HEK293 (cell line): ENCODE results near the gene DHRS3.

Experiments
- BCL11A ChIP-seq: fragments of 450-650 bp; formaldehyde crosslinking; IDR thresholded peaks from 2 replicates; pipeline ENCODE4 v1.5.1; 2016; ENCODE audit warnings: low read depth, missing biosample characterization, missing genetic modification characterization
- BCL11B ChIP-seq: fragments of 450-650 bp; formaldehyde crosslinking; IDR thresholded peaks from 2 replicates; pipeline ENCODE4 v1.5.1; 2016; ENCODE audit warnings: low read depth, missing biosample characterization, missing genetic modification characterization
- KLF9 ChIP-seq: fragments of 450-650 bp; formaldehyde crosslinking; IDR thresholded peaks from 2 replicates; pipeline ENCODE4 v1.5.1; 2016; ENCODE audit warnings: missing biosample characterization, missing genetic modification characterization, low read depth
- MYNN ChIP-seq: fragments of 450-650 bp; formaldehyde crosslinking; IDR thresholded peaks from 2 replicates; pipeline ENCODE4 v1.5.1; 2016; ENCODE audit warnings: missing biosample characterization, missing genetic modification characterization, borderline replicate concordance
- PRDM2 ChIP-seq: fragments of 450-650 bp; formaldehyde crosslinking; IDR thresholded peaks from 2 replicates; pipeline ENCODE4 v1.5.1; 2016; ENCODE audit warnings: missing biosample characterization, missing genetic modification characterization, borderline replicate concordance
- TSHZ1 ChIP-seq: fragments of 450-650 bp; formaldehyde crosslinking; IDR thresholded peaks from 2 replicates; pipeline ENCODE4 v1.5.1; 2016; ENCODE audit warnings: missing biosample characterization, missing genetic modification characterization, borderline replicate concordance
- ZBTB10 ChIP-seq: fragments of 450-650 bp; formaldehyde crosslinking; IDR thresholded peaks from 2 replicates; pipeline ENCODE4 v1.5.1; 2016; ENCODE audit warnings: missing biosample characterization, missing genetic modification characterization
- ZFHX2 ChIP-seq: fragments of 450-650 bp; formaldehyde crosslinking; conservative IDR thresholded peaks from 2 replicates; pipeline ENCODE4 v1.5.1; 2016; ENCODE audit warnings: missing biosample characterization, missing genetic modification characterization
- ZNF114 ChIP-seq: fragments of 450-650 bp; formaldehyde crosslinking; IDR thresholded peaks from 2 replicates; pipeline ENCODE4 v1.5.0; 2017; ENCODE audit warnings: missing biosample characterization, missing genetic modification characterization
- ZNF19 ChIP-seq: fragments of 450-650 bp; formaldehyde crosslinking; IDR thresholded peaks from 2 replicates; pipeline ENCODE4; 2016; ENCODE audit warnings: missing biosample characterization, missing genetic modification characterization, low read depth
- ZNF211 ChIP-seq: fragments of 450-650 bp; formaldehyde crosslinking; IDR thresholded peaks from 2 replicates; pipeline ENCODE4 v1.5.1; 2016; ENCODE audit warnings: low read depth, missing biosample characterization, missing genetic modification characterization
- ZNF404 ChIP-seq: fragments of 450-650 bp; formaldehyde crosslinking; IDR thresholded peaks from 2 replicates; pipeline ENCODE4 v1.5.1; 2017; ENCODE audit warnings: missing biosample characterization, missing genetic modification characterization
- ZNF521 ChIP-seq: fragments of 450-650 bp; formaldehyde crosslinking; IDR thresholded peaks from 2 replicates; pipeline ENCODE4 v1.5.1; 2017; ENCODE audit warnings: missing biosample characterization, mild to moderate bottlenecking, missing genetic modification characterization
- ZNF544 ChIP-seq: fragments of 450-650 bp; formaldehyde crosslinking; IDR thresholded peaks from 2 replicates; pipeline ENCODE4 v1.5.0; 2017; ENCODE audit warnings: missing biosample characterization, missing genetic modification characterization
- ZNF585B ChIP-seq: fragments of 450-650 bp; formaldehyde crosslinking; IDR thresholded peaks from 2 replicates; pipeline ENCODE4 v1.5.1; 2016; ENCODE audit warnings: missing biosample characterization, missing genetic modification characterization
- ZNF654 ChIP-seq: fragments of 450-650 bp; formaldehyde crosslinking; IDR thresholded peaks from 2 replicates; pipeline ENCODE4 v1.5.1; 2016; ENCODE audit warnings: low read depth, missing biosample characterization, missing genetic modification characterization
- ZNF664 ChIP-seq: fragments of 450-650 bp; formaldehyde crosslinking; IDR thresholded peaks from 2 replicates; pipeline ENCODE4 v1.5.1; 2016; ENCODE audit warnings: missing biosample characterization, missing genetic modification characterization
- ZNF76 ChIP-seq: fragments of 450-650 bp; formaldehyde crosslinking; IDR thresholded peaks from 2 replicates; pipeline ENCODE4; 2016; ENCODE audit warnings: low read depth, missing biosample characterization, missing genetic modification characterization, borderline replicate concordance
- ZNF792 ChIP-seq: fragments of 450-650 bp; formaldehyde crosslinking; IDR thresholded peaks from 2 replicates; pipeline ENCODE4 v1.5.1; 2016; ENCODE audit warnings: missing biosample characterization, missing genetic modification characterization
- ZXDB ChIP-seq: fragments of 450-650 bp; formaldehyde crosslinking; IDR thresholded peaks from 2 replicates; pipeline ENCODE4 v1.5.1; 2016; ENCODE audit warnings: missing biosample characterization, missing genetic modification characterization

Gene DHRS3

GRCh38 chr1:12552951-12553921 is 64.8 kb downstream of the DHRS3 start (continued):
- TF ChIP-seq TSHZ1 (tag by site-specific recombination), result no peak
- no peak for TF ChIP-seq ZNF211 (tag by site-specific recombination)
- TF ChIP-seq ZNF521 (tag by site-specific recombination), result no peak
- TF ChIP-seq ZNF76 (tag by site-specific recombination), result no peak
- TF ChIP-seq ZNF114, result no peak
- no peak for TF ChIP-seq MYNN (tag by site-specific recombination)
- TF ChIP-seq ZNF654, result no peak
- no peak for TF ChIP-seq ZNF544 (tag by site-specific recombination)
- no peak for TF ChIP-seq PRDM2
- TF ChIP-seq KLF9 (tag by site-specific recombination), result no peak
- no peak for TF ChIP-seq ZBTB10 (tag by site-specific recombination)
- TF ChIP-seq ZNF585B (tag by site-specific recombination), result no peak
- no peak for TF ChIP-seq ZNF404 (tag by site-specific recombination)
- TF ChIP-seq BCL11A (tag by site-specific recombination), result no peak
- TF ChIP-seq ZFHX2 (tag by site-specific recombination), result peak; percentile 16; the same call in 1 of the 2 replicates
- no peak for TF ChIP-seq ZNF792
- no peak for TF ChIP-seq BCL11B (tag by site-specific recombination)
- no peak for TF ChIP-seq ZNF664
- no peak for TF ChIP-seq ZNF19 (tag by site-specific recombination)
- TF ChIP-seq ZXDB (tag by site-specific recombination), result no peak
